GM10248 (cell line): Measurements from ENCODE around the gene H19.

Experiments used
- CTCF ChIA-PET: fragments of 300-600 bp; sonication (Branson Sonifier 250); formaldehyde crosslinking; extraction: SDS; loops from one replicate; lab custom pipeline; 2021; ENCODE audit warnings: antibody characterized with exemption; lab: Yijun Ruan, JAX
- POLR2A ChIA-PET: fragments of 350-650 bp; sonication (Branson Sonifier 250); formaldehyde crosslinking; extraction: SDS; loops from one replicate; lab custom pipeline; 2020; ENCODE audit warnings: antibody characterized with exemption; lab: Yijun Ruan, JAX
- DNase-seq: peaks from one replicate; pipeline ENCODE4 v3.0.0; 2012; ENCODE audit errors: extremely low spot score
- TF ChIP-seq, protein P1 (sequence below): IDR thresholded peaks from 2 replicates; pipeline ENCODE4 v1.5.1; 2012; ENCODE audit warnings: mild to moderate bottlenecking, low read depth; ENCODE audit errors: extremely low read depth, missing control alignments, control extremely low read depth

H19 gene

DNA sequence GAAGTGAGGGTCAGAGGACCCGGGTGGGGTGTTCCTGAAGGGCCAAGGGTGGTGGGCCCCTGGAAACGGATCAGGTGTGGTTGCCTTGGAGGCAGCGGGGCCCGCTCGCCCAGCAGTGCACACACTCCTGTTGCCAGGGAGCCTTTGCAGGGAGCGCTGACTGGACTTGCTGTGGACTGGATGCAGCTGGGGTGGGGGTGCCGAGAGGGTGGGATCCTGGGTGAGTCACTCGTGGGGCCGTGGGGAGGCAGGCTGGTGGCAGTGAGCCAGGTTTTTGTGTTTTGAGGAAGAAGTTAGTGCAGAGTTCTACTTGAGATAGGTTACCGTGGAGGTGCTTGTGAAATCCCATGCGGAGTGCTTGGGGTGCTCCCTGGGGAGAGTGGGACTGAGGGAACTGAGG is 49.3 kb downstream of the H19 start:
- ChIA-PET CTCF (interaction anchor here (0.8 to 10.0 kb wide), 13 partner anchors 42 to 254 kb away, joined by 3 to 55 read pairs (median 7); partner anchors contain the start of gene LSP1), POLR2A (no interaction called here)
- TF ChIP-seq, protein P1, sequence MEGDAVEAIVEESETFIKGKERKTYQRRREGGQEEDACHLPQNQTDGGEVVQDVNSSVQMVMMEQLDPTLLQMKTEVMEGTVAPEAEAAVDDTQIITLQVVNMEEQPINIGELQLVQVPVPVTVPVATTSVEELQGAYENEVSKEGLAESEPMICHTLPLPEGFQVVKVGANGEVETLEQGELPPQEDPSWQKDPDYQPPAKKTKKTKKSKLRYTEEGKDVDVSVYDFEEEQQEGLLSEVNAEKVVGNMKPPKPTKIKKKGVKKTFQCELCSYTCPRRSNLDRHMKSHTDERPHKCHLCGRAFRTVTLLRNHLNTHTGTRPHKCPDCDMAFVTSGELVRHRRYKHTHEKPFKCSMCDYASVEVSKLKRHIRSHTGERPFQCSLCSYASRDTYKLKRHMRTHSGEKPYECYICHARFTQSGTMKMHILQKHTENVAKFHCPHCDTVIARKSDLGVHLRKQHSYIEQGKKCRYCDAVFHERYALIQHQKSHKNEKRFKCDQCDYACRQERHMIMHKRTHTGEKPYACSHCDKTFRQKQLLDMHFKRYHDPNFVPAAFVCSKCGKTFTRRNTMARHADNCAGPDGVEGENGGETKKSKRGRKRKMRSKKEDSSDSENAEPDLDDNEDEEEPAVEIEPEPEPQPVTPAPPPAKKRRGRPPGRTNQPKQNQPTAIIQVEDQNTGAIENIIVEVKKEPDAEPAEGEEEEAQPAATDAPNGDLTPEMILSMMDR: no peak
- DNase-seq: no peak

DNA sequence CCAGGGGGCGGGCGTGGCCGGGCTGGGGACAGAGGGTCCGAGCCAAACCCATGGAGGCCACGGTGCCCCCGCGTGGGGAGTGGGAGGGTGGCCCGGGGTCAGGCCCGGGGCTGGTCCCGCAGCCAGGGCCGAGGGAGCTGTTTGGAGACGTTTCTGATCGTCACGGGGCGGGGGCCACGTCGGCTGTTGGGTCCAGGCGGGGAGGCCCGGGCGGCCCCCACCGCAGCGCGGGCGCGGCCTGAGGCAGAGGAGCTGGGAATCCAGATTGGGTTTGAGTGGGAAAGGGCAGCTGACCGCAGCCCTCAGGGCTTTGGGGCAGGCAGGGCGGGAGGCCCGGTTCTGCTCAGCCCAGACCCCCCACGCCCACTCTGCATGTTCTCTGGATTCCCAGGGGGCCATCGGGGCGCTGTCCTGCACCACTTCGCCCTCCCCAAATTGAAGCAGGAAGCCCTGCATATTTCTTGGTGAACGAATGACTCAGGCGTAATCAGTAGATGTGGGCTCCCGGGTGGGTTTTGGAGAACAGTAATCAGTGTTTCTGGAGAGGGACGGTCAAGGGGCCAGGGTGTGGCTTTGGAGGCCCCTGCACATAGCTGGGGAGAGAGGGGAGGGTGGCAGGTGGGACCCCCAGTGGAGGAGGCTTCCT is 49.9 kb downstream of the H19 start:
- POLR2A ChIA-PET: no interaction called here

DNA sequence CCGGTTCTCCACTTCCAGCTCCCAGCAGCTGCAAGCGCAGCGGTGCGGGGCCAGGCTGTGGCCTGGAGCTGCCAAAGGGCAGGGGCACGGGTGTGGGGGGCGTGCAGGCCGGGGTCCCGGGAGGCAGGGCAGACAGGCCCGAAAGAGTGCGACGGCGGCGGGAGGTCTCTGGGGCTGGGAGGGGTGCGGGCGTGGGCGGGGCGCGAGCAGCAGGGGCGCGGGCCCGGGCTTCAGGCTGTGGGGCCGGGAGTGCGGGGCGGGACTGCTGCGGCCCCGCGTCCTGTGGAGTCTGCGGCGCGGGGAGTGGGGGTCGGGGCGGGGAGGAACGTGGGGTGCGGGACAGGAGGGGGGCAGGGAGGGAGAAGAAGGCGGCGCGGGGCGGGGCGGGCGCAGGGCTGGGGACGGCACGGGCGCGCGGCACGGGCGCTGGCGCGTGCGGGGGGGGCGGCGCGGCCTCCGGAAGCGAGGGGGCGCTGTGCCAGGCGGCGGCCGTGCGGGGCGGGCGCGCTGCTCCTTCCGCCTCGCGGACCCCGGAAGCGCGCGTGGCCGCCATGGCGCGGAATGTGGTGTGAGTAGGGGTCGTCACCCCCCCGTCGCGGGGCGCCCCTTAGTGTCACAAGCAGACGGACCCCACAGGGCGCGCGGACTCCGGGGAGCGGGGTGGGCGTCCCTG is 50.7 kb downstream of the H19 start, which contains the start of gene MRPL23:
TSS of gene MRPL23 (plus strand) at position 521 of the 673 bp plus-strand sequence. CDS start at position 552, 31 bp downstream.
- CTCF ChIA-PET: interaction anchor here (0.6 to 3.5 kb wide), 9 partner anchors 15 to 253 kb away, joined by 3 to 22 read pairs (median 7); no protein-coding TSS in a partner anchor
- TF ChIP-seq, protein P1: no peak
- no peak for DNase-seq
- POLR2A ChIA-PET: no interaction called here

More for the DNA sequence above, 49.9 kb downstream of the H19 start:
- CTCF ChIA-PET: interaction anchor here (0.8 to 10.0 kb wide), 16 partner anchors 8 to 253 kb away, joined by 3 to 55 read pairs (median 6); partner anchors contain the start of gene LSP1
- TF ChIP-seq, protein P1: no peak
- DNase-seq: no peak
